ENCODE measurements around the gene MTHFR. TPM values are rescaled to one million over a fixed set of nuclear protein-coding genes. Genes with fewer than 3 reads are reported as not detected.

MTHFR gene
- total RNA-seq, 2 donors from 2014 or later = 38.5 to 53.9 TPM

DNA sequence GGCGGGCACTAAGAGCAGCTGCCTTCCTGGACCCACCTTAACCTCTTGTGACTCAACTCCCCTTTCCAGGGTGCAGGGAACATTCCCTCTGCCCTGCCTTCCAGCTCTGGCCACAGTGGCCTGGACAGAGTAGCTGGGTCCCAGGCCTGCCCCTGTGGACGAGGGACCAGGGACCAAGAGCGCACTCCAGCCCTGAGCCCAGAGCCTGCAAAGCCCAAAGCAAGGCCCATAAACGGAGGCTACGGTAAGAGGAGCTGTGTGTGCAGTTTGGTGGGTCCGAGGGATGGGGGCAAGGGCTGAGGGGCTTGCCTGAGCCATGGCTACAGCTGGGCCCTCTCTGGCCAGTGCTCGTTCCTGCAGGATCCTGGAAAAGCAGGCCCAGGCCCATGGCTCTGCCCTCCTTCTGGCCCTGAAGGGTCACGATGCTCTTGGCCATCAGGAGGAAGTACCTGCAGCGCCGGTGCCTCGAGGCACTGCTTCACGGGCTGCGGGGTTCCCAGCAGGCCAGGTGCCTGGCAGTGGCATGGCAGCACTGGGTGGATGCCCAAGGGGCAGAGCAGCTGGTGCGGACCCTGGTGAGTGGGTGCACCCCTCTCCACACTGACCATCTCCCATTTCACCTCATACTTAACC lies 17.8 kb downstream of the MTHFR start:
- H3K27ac ChIP-seq = peak overlapping the region; percentile 96 to 98
- H3K4me1 ChIP-seq = peaks cover 0 to 84% of the 10 kb centered on the region in 2 donors
- no peak for DNase-seq (ENCODE audit: low spot score)
- TF ChIP-seq, protein P1, sequence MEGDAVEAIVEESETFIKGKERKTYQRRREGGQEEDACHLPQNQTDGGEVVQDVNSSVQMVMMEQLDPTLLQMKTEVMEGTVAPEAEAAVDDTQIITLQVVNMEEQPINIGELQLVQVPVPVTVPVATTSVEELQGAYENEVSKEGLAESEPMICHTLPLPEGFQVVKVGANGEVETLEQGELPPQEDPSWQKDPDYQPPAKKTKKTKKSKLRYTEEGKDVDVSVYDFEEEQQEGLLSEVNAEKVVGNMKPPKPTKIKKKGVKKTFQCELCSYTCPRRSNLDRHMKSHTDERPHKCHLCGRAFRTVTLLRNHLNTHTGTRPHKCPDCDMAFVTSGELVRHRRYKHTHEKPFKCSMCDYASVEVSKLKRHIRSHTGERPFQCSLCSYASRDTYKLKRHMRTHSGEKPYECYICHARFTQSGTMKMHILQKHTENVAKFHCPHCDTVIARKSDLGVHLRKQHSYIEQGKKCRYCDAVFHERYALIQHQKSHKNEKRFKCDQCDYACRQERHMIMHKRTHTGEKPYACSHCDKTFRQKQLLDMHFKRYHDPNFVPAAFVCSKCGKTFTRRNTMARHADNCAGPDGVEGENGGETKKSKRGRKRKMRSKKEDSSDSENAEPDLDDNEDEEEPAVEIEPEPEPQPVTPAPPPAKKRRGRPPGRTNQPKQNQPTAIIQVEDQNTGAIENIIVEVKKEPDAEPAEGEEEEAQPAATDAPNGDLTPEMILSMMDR (IDR thresholded peaks at IDR 0.05) = no peak
- H3K9me3 ChIP-seq = no peaks in the 10 kb centered on the region
- no peak overlapping the region for H3K4me3 ChIP-seq
- peaks cover 8% of the 10 kb centered on the region for H3K36me3 ChIP-seq
- no peaks in the 10 kb centered on the region for H3K27me3 ChIP-seq

DNA sequence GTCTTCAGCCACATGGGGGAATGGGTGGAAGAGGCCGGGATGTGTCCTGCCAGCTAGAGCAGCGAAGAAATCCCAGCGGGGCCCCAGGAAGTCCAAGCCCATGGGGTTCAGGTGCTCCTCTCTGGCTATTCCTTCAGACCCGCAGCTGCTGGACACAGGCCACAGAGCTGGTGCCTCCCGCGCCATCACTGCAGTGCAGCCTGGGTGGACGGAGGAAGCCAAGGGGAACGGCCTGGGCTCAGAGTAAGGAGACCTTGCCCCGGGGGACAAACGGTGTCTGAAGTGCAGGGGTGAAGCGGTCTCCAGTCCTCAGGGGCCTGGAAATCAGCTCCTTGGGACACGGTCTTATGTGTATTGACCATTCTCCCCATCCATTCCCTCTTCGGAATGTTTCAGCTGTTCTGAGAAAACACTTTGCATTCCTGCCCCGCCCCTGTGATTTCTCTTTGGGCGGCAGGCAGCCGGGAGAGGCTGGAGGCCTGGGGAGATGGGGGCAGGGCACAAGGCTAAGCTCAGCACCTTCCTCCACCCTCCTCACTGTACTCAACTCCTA lies 18.4 kb downstream of the MTHFR start:
- DNase-seq (ENCODE audit: low spot score) = peak; percentile 78

DNA sequence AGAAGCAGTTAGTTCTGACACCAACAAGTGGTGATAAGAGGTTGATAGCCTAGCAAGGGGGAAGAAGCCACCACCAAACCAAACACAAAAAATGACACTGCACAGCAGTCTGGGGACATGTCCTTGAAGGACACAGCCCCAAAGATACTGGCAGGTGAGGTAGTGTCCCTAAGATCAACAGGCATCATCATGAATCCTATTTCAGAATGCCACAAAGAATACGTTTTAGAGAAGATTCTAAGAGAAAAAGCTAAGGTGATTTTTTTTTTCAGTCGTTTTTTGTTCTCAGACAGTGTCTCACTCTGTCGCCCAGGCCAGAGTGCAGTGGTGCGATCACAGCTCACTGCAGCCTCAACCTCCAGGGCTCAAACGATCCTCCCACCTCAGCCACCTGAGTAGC lies 19.6 kb downstream of the MTHFR start:
- no peak for DNase-seq (ENCODE audit: low spot score)
- H3K27ac ChIP-seq = peak overlapping the region; percentile 96 to 98
- no peaks in the 10 kb centered on the region for H3K9me3 ChIP-seq
- no peaks in the 10 kb centered on the region for H3K27me3 ChIP-seq
- H3K36me3 ChIP-seq = peaks cover 3% of the 10 kb centered on the region
- no peak overlapping the region for H3K4me3 ChIP-seq
- TF ChIP-seq, protein P1 (IDR thresholded peaks at IDR 0.05) = no peak
- H3K4me1 ChIP-seq = peaks cover 0 to 66% of the 10 kb centered on the region in 2 donors

More for the DNA sequence above, 18.4 kb downstream of the MTHFR start:
- H3K4me3 ChIP-seq = no peak overlapping the region
- H3K9me3 ChIP-seq = no peaks in the 10 kb centered on the region
- peak overlapping the region; percentile 96 to 98 for H3K27ac ChIP-seq
- H3K4me1 ChIP-seq = peaks cover 0 to 78% of the 10 kb centered on the region in 2 donors
- no peaks in the 10 kb centered on the region for H3K27me3 ChIP-seq
- peaks cover 8% of the 10 kb centered on the region for H3K36me3 ChIP-seq
- TF ChIP-seq, protein P1 (IDR thresholded peaks at IDR 0.05) = no peak

DNA sequence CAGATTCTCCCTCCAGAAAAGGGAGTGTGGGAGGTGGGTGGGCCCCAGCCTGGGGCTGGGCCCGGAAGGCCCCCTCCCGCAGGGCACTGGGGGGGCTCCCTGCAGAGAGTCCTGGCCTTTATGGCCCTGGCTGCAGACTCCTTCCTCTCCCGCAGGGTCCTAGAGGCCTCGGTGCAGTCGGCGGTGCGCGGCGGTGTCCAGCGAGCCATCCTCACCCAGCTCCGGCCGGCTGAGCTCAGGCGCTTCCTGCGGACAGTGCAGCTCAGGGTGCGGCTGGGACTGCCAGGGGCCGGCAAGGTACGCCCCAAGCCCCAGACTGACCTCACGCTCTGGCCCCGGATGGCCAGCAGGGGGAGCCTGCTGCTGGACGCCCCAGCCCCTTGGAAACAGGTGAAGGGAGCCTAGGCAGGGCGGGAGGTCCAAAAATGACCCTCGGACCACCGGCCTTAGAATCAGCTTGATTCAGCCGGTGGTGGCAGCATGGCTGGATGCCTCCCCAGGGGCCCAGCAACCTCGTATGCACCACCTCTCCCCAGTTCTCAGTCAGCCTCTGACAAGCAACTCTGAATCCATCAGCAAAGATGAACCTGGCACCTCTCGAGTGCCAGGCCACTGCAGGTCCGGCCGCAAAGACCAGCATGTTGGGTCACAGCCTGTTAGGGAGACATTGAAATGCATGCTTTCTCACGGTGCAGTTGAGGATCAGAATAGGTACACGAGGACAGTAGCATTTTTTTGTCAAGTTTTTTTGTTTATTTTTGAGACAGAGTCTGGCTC lies 20.6 kb downstream of the MTHFR start:
- Histone ChIP-seq H3K4me3 (peak overlapping the region; percentile 3 to 35), H3K27ac (peak overlapping the region; percentile 96 to 98), H3K4me1 (peaks cover 0 to 58% of the 10 kb centered on the region in 2 donors), H3K9me3 (no peaks in the 10 kb centered on the region), H3K27me3 (no peaks in the 10 kb centered on the region), H3K36me3 (peaks cover 3% of the 10 kb centered on the region)
- DNase-seq (ENCODE audit: low spot score) = peak; percentile 78
- TF ChIP-seq, protein P1 (IDR thresholded peaks at IDR 0.05) = peak; percentile 88 to 91

DNA sequence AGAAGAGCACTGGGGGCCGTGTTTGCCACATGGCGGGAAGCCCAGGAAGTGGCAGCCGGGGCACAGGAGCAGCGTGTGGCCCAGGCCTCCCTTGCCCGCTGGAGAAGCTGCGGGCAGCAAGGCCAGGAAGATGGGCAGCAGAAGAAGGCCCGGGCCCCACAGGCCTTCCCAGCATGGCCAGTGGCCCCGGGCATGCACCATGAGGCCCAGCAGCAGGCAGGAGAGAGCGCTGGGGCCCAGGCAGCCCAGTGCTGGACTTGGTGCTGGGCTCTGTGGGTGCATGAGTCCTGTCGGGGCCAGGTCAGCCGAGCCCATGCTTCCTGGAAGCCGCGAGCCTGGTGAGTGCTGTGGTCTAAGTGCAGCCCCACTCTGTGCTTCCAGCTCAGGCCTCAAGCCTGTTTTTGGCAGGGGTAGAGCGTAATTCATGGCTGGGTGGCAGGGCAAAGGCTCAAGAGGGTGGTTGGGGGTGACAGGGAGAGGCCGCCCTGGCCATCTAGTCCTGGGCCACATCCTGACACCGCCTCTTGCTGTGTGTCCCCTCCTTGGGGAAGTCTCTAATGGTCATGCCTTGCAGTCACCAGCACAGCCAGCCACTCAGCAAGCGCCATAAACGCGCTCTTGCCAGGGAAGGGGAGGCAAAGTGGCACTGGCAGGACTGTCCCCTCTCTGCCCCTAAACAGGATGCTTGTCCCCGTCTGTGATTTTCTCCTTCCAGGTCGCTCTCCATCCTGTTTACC lies 21.3 kb downstream of the MTHFR start:
- Histone ChIP-seq H3K4me1 (peaks cover 0 to 50% of the 10 kb centered on the region in 2 donors), H3K27ac (peak overlapping the region; percentile 96 to 98), H3K36me3 (no peaks in the 10 kb centered on the region), H3K9me3 (no peaks in the 10 kb centered on the region), H3K27me3 (no peaks in the 10 kb centered on the region), H3K4me3 (peak overlapping the region in 1 of 2 donors; percentile 35)
- TF ChIP-seq, protein P1 (IDR thresholded peaks at IDR 0.05) = no peak
- DNase-seq (ENCODE audit: low spot score) = no peak
